NCI-H146 treated with DMSO at 0.1 percent for 48 hours (cell line): ENCODE results near the gene STAB1.

ENCODE experiments used
- DNase-seq: peaks from one replicate; lab custom pipeline; 2025; ENCODE audit not compliant: unreplicated experiment; lab: John Stamatoyannopoulos, UW

The STAB1 gene

GRCh38 chr3:52458770-52459545 lies 36.2 kb upstream of the STAB1 start:
- DNase-seq: no peak

- no peak for DNase-seq
These were observed 33.3 kb upstream of the STAB1 start for GRCh38 chr3:52461874-52462273.

- no peak for DNase-seq
These were observed 31.7 kb upstream of the STAB1 start for GRCh38 chr3:52463416-52463815.

- no peak for DNase-seq
These were observed 26.8 kb upstream of the STAB1 start for GRCh38 chr3:52468336-52468735.

- DNase-seq: no peak
These were observed 26.1 kb upstream of the STAB1 start for GRCh38 chr3:52469001-52469400.

GRCh38 chr3:52470920-52471319 lies 24.2 kb upstream of the STAB1 start:
- no peak for DNase-seq

- DNase-seq: no peak
These were observed 23.5 kb upstream of the STAB1 start for GRCh38 chr3:52471371-52472238.

- DNase-seq: no peak
These were observed 22.7 kb upstream of the STAB1 start for GRCh38 chr3:52472239-52473000.

- DNase-seq: no peak
These were observed 22.1 kb upstream of the STAB1 start for GRCh38 chr3:52473026-52473425.

GRCh38 chr3:52477076-52477795 lies 17.9 kb upstream of the STAB1 start:
- no peak for DNase-seq

GRCh38 chr3:52477796-52478095 lies 17.4 kb upstream of the STAB1 start:
- DNase-seq: no peak

GRCh38 chr3:52479037-52479876 lies 15.9 kb upstream of the STAB1 start:
- DNase-seq: no peak

- DNase-seq: no peak
These were observed 15.1 kb upstream of the STAB1 start for GRCh38 chr3:52479877-52480575.

- DNase-seq: no peak
These were observed 14.1 kb upstream of the STAB1 start for GRCh38 chr3:52480768-52481715.

- no peak for DNase-seq
These were observed 13.2 kb upstream of the STAB1 start for GRCh38 chr3:52481819-52482521.

GRCh38 chr3:52483081-52483480 lies 12.1 kb upstream of the STAB1 start:
- no peak for DNase-seq

GRCh38 chr3:52483577-52484381 lies 11.4 kb upstream of the STAB1 start:
- DNase-seq: no peak
